Chondrocyte (in vitro differentiated cells): ENCODE data around the gene IL12A. TPM values are rescaled to one million over a fixed set of nuclear protein-coding genes. Genes with fewer than 3 reads are reported as not detected.

Experiments used
- DNase-seq: peaks from one replicate; pipeline ENCODE4 v3.0.0; 2021; ENCODE audit warnings: mixed read lengths, low spot score
- H3K27ac Mint-ChIP-seq: one replicate; pipeline ENCODE4 v1.8.0; 2021; ENCODE audit warnings: mild to moderate bottlenecking, moderate library complexity, mixed read lengths; ENCODE audit not compliant: unreplicated experiment
- H3K27me3 Mint-ChIP-seq: 2 replicates; pipeline ENCODE4 v1.8.0; 2021; ENCODE audit warnings: low read depth, mixed read lengths
- H3K36me3 Mint-ChIP-seq: 2 replicates; pipeline ENCODE4 v1.8.0; 2021; ENCODE audit warnings: low read depth, mixed read lengths
- H3K4me1 Mint-ChIP-seq: 2 replicates; pipeline ENCODE4 v1.8.0; 2021; ENCODE audit warnings: low read depth, mild to moderate bottlenecking, mixed read lengths
- H3K4me3 Mint-ChIP-seq: one replicate; pipeline ENCODE4 v1.8.0; 2021; ENCODE audit warnings: mild to moderate bottlenecking, moderate library complexity, mixed read lengths; ENCODE audit not compliant: unreplicated experiment
- H3K9me3 Mint-ChIP-seq: 2 replicates; pipeline ENCODE4 v1.8.0; 2021; ENCODE audit warnings: low read depth, mixed read lengths
- CTCF ChIP-seq: fragments of 200-600 bp; sonication (generic); IDR thresholded peaks from 2 replicates; pipeline ENCODE4 v1.5.0; 2021; ENCODE audit warnings: antibody characterized with exemption, mild to moderate bottlenecking, moderate library complexity
- total RNA-seq: library from RNA; stranded (reverse); gene quantifications from 3 replicates; pipeline ENCODE4 v1.2.1, GENCODE V29; 2021

The IL12A gene
- total RNA-seq, 1 donor from 2014 or later: 1.9 TPM

- Mint-ChIP-seq H3K27me3 (no peaks in the 10 kb centered on the region), H3K4me1 (peaks cover 56% of the 10 kb centered on the region), H3K9me3 (peaks cover 8% of the 10 kb centered on the region), H3K4me3 (no peak overlapping the region), H3K27ac (no peak overlapping the region), H3K36me3 (no peaks in the 10 kb centered on the region)
- no peak for DNase-seq
- no peak for TF ChIP-seq CTCF
Measured at GRCh38 chr3:159992589-159992988, 4.0 kb downstream of the IL12A start.

- DNase-seq: no peak
- H3K9me3 Mint-ChIP-seq: peaks cover 8% of the 10 kb centered on the region
- no peak for TF ChIP-seq CTCF
- no peaks in the 10 kb centered on the region for H3K27me3 Mint-ChIP-seq
- no peaks in the 10 kb centered on the region for H3K36me3 Mint-ChIP-seq
- no peak overlapping the region for H3K27ac Mint-ChIP-seq
- H3K4me1 Mint-ChIP-seq: peaks cover 44% of the 10 kb centered on the region
- no peak overlapping the region for H3K4me3 Mint-ChIP-seq
Measured at GRCh38 chr3:159994182-159994581, 5.5 kb downstream of the IL12A start.

GRCh38 chr3:159995091-159995490 lies 6.5 kb downstream of the IL12A start:
- no peak overlapping the region for H3K4me3 Mint-ChIP-seq
- no peaks in the 10 kb centered on the region for H3K27me3 Mint-ChIP-seq
- H3K36me3 Mint-ChIP-seq: no peaks in the 10 kb centered on the region
- peaks cover 8% of the 10 kb centered on the region for H3K9me3 Mint-ChIP-seq
- no peak for TF ChIP-seq CTCF
- no peak for DNase-seq
- H3K4me1 Mint-ChIP-seq: peaks cover 34% of the 10 kb centered on the region
- no peak overlapping the region for H3K27ac Mint-ChIP-seq

- peaks cover 8% of the 10 kb centered on the region for H3K9me3 Mint-ChIP-seq
- no peaks in the 10 kb centered on the region for H3K27me3 Mint-ChIP-seq
- H3K27ac Mint-ChIP-seq: no peak overlapping the region
- H3K36me3 Mint-ChIP-seq: no peaks in the 10 kb centered on the region
- TF ChIP-seq CTCF: no peak
- H3K4me1 Mint-ChIP-seq: peaks cover 31% of the 10 kb centered on the region
- no peak for DNase-seq
- H3K4me3 Mint-ChIP-seq: no peak overlapping the region
Measured at GRCh38 chr3:159996018-159996417, 7.4 kb downstream of the IL12A start.

GRCh38 chr3:159996959-159997358 lies 8.3 kb downstream of the IL12A start:
- DNase-seq: no peak
- no peak overlapping the region for H3K27ac Mint-ChIP-seq
- peaks cover 2% of the 10 kb centered on the region for H3K9me3 Mint-ChIP-seq
- no peaks in the 10 kb centered on the region for H3K27me3 Mint-ChIP-seq
- no peaks in the 10 kb centered on the region for H3K36me3 Mint-ChIP-seq
- no peak overlapping the region for H3K4me3 Mint-ChIP-seq
- TF ChIP-seq CTCF: no peak
- peaks cover 40% of the 10 kb centered on the region for H3K4me1 Mint-ChIP-seq
